ENCODE results near the gene MAP2K7. TPM values are rescaled to one million over a fixed set of nuclear protein-coding genes. Genes with fewer than 3 reads are reported as not detected.
"Not testable (repeated sequence)": the region's sequence is repeated elsewhere in the genome, so short reads cannot be mapped to it uniquely, and the experiment has no call there.

The MAP2K7 gene
- total RNA-seq, 1 donor from 2014 or later: 38.6 TPM

DNA sequence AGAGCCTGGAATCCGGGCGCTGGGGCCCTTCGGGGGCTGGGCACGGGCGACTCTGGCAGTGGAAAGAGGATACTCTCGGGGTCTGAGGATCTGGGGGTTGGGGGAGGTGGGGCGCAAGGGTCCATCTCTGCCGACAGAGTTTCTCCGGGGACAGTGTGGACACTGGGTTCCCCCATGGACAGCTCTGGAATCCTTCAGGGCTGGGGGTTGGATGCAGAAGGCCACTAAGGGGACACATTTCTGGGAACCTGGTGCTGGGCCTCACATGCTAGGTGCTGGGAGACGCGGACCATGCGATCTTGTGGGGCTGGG, 13.2 kb downstream of the MAP2K7 start:
- H3K4me3 ChIP-seq: peak overlapping the region; percentile 49
- ATAC-seq (no peak), DNase-seq (no peak)
- peaks cover 50% of the 10 kb centered on the region for H3K4me1 ChIP-seq
- intact Hi-C loops (cut with DNase I): no loop called here
- peaks cover 45% of the 10 kb centered on the region for H3K27me3 ChIP-seq (ENCODE audit: low read depth)
- H3K9me3 ChIP-seq: no peaks in the 10 kb centered on the region
- TF ChIP-seq, protein P1, sequence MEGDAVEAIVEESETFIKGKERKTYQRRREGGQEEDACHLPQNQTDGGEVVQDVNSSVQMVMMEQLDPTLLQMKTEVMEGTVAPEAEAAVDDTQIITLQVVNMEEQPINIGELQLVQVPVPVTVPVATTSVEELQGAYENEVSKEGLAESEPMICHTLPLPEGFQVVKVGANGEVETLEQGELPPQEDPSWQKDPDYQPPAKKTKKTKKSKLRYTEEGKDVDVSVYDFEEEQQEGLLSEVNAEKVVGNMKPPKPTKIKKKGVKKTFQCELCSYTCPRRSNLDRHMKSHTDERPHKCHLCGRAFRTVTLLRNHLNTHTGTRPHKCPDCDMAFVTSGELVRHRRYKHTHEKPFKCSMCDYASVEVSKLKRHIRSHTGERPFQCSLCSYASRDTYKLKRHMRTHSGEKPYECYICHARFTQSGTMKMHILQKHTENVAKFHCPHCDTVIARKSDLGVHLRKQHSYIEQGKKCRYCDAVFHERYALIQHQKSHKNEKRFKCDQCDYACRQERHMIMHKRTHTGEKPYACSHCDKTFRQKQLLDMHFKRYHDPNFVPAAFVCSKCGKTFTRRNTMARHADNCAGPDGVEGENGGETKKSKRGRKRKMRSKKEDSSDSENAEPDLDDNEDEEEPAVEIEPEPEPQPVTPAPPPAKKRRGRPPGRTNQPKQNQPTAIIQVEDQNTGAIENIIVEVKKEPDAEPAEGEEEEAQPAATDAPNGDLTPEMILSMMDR (IDR thresholded peaks at IDR 0.05): no peak
- H3K27ac ChIP-seq: no peak overlapping the region
- peaks cover 16% of the 10 kb centered on the region for H3K36me3 ChIP-seq

DNA sequence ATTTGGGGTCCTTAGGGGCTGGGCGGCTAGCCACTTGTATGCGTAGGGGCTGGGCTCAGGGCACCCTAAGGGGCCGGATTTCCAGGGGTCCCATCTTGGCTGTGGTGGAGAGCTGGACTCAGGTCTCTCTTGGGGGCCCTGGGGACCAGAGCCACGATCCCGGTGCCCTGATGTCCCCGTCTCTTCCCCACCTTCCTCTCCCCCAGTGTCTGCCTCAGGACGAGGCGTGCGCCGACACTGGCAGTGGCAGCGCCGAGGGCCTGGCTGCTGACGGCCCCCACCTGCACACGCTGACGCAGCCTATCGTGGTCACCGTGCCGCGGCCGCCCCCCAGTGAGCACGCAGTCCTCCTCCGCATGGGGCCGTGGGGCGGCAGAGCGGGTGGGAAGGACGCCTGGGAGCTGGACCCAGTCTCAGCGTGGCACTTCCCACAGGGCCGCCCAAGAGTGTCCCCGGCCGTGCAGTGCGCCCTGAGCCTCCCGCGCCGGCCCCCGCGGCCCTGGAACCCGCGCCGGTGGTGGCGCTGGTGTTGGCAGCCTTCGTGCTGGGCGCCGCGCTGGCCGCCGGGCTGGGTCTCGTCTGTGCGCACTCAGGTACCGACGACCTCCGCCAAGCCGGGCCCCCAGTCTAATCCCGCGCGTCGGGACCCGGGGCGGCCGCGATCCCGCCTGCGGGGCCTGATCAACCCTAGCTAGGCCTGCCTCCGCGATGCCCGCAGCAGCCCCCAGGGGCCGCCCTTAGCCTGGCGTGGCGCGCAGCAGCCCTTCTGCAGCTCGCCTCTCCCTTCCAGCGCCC, 13.8 kb downstream of the MAP2K7 start:
- no peaks in the 10 kb centered on the region for H3K9me3 ChIP-seq
- intact Hi-C loops (cut with DNase I): no loop called here
- TF ChIP-seq, protein P1 (IDR thresholded peaks at IDR 0.05): peak; percentile 62
- H3K4me3 ChIP-seq: peak overlapping the region; percentile 49
- H3K4me1 ChIP-seq: peaks cover 54% of the 10 kb centered on the region
- H3K27me3 ChIP-seq (ENCODE audit: low read depth): peaks cover 45% of the 10 kb centered on the region
- peaks cover 16% of the 10 kb centered on the region for H3K36me3 ChIP-seq
- no peak overlapping the region for H3K27ac ChIP-seq
- no peak for ATAC-seq
- DNase-seq: peak; percentile 68

DNA sequence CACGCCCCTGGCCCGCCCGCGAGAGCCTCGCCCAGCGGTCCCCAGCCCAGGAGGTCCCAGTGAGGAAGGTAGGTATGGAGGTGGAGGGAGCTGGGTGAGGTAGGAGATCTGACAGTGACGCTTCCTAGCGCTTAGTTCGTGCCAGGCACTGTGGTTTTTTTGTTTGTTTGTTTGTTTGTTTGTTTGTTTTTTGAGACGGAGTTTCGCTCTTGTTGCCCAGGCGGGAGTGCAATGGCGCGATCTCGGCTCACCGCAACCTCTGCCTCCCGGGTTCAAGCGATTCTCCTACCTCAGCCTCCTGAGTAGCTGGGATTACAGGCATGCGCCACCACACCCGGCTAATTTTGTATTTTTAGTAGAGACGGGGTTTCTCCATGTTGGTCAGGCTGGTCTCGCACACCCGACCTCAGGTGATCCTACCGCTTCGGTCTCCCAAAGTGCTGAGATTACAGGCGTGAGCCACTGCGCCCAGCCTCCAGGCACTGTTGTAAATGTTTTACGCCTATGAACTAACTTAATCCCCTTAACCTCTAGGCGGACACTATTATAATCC, 14.5 kb downstream of the MAP2K7 start:
- DNase-seq; ATAC-seq; intact Hi-C loops (cut with DNase I); H3K9me3 ChIP-seq; H3K27ac ChIP-seq: not testable (repeated sequence)
- Histone ChIP-seq H3K4me1 (peaks cover 54% of the 10 kb centered on the region), H3K36me3 (peaks cover 15% of the 10 kb centered on the region), H3K4me3 (peak overlapping the region; percentile 49), H3K27me3 (ENCODE audit: low read depth) (peaks cover 45% of the 10 kb centered on the region)

DNA sequence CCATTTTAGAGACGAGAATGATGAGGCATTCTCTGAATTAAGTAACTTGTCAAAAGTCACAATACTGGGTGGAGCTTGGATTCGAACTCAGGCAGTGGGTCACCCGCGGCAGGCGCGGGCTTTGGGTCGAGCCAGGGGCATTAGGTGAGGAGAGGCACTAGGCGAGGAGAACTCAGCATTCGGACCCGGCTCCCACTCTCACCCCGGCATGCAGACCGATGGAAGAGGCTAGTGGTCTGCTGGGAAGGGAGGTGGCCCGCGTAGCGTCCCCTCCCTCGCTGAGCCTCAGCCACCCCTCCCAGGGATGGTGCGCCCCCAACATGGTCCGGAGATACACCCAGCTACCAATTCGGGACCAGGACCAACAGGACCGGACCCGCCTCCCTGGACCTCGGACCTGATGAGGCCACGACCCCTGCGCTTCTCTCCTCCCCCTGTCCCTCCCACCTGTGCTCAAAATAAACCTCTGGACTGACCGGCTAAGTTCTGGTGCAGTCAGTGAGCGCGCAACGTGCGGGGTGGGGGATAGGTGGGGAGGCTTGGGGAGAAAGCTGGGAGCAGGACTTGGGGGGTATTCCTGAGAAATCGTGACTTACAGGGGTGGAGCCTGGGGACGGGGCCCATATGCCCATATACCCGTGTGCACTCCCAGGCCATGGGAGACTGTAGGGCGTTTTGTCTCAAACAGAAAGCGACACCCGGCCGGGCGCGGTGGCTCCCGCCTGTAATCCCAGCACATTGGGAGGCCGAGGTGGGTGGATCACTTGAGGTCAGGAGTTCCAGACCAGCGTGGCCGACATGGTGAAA, 15.1 kb downstream of the MAP2K7 start:
- no peaks in the 10 kb centered on the region for H3K9me3 ChIP-seq
- H3K36me3 ChIP-seq: peaks cover 15% of the 10 kb centered on the region
- intact Hi-C loops (cut with DNase I): no loop called here
- H3K4me3 ChIP-seq: no peak overlapping the region
- peaks cover 54% of the 10 kb centered on the region for H3K4me1 ChIP-seq
- no peak for DNase-seq
- no peak for ATAC-seq
- H3K27me3 ChIP-seq (ENCODE audit: low read depth): peaks cover 45% of the 10 kb centered on the region
- H3K27ac ChIP-seq: no peak overlapping the region
- TF ChIP-seq, protein P1 (IDR thresholded peaks at IDR 0.05): no peak

DNA sequence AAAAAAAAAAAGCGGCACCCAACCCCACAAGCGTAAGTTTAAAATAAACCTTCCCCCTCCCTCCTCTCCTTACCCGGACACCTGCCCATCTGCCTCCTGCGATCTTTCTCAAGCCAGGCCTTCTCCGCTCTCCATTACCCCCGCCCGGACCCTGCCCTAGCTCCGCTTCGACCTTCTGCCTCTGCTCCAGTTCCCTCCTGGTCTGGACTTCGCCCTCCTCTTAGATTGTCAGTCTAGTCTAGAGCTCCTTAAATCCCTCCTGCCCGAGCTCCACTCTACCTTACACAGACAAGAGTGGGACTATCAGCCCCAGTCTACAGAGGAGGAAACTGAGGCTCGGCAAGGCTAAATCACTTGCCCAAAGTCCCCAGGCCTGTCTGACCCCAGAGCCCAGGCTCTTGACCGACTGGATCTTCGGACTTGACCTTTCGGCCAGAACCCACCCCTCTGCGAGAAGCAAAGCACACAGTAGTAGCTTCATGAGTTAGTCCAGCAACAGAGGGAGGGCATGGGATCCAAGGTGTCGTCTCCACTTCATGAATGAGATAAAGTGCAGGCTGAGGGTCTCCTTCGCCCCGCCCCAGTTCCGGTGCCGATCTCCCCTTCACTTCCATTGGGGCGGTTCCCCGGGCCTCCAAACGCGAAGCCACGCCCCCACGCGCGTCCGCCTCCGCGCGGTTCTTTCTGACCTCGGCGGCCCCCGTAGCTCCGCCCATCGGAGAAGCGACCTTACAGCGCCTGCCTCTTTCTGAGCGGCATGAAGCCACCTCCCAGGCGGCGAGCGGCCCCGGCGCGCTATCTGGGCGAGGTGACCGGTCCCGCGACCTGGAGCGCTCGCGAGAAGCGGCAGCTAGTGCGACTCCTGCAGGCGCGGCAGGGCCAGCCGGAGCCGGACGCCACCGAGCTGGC, 16.2 kb downstream of the MAP2K7 start, which contains the start of gene SNAPC2:
Gene SNAPC2 (plus strand): TSS at position 729 of the 909 bp plus-strand sequence. CDS start 29 bp downstream, at position 758.
- H3K27me3 ChIP-seq (ENCODE audit: low read depth): peaks cover 40% of the 10 kb centered on the region
- intact Hi-C loops (cut with DNase I): no loop called here
- DNase-seq (peak; percentile 98), ATAC-seq (peak; percentile 82 to 84)
- peaks cover 57% of the 10 kb centered on the region for H3K4me1 ChIP-seq
- H3K36me3 ChIP-seq: peaks cover 15% of the 10 kb centered on the region
- TF ChIP-seq, protein P1 (IDR thresholded peaks at IDR 0.05): no peak
- H3K27ac ChIP-seq: peak within 1 kb of the TSS; percentile 83
- H3K9me3 ChIP-seq: no peaks in the 10 kb centered on the region
- H3K4me3 ChIP-seq: peak within 1 kb of the TSS; percentile 80
